ENCODE results near the gene TRDN.
"Not testable (repeated sequence)": the region's sequence is repeated elsewhere in the genome, so short reads cannot be mapped to it uniquely, and the experiment has no call there.

The TRDN gene

GRCh38 chr6:123503619-123504018 is 133.1 kb downstream of the TRDN start:
- no peak for DNase-seq (ENCODE audit: low read depth)

- no peak for DNase-seq (ENCODE audit: low read depth)
Measured at GRCh38 chr6:123497025-123497424, 139.7 kb downstream of the TRDN start.

- no peak for DNase-seq (ENCODE audit: low read depth)
Measured at GRCh38 chr6:123489589-123489988, 147.2 kb downstream of the TRDN start.

- DNase-seq (ENCODE audit: low read depth) = no peak
Measured at GRCh38 chr6:123480986-123481385, 155.8 kb downstream of the TRDN start.

- not testable (repeated sequence) for DNase-seq (ENCODE audit: low read depth)
Measured at GRCh38 chr6:123472025-123472702, 164.6 kb downstream of the TRDN start.

- DNase-seq (ENCODE audit: low read depth) = no peak
Measured at GRCh38 chr6:123467392-123467791, 169.4 kb downstream of the TRDN start.

- DNase-seq (ENCODE audit: low read depth) = no peak
Measured at GRCh38 chr6:123462152-123462551, 174.6 kb downstream of the TRDN start.

GRCh38 chr6:123458218-123458617 is 178.5 kb downstream of the TRDN start:
- no peak for DNase-seq (ENCODE audit: low read depth)

GRCh38 chr6:123456836-123457235 is 179.9 kb downstream of the TRDN start:
- DNase-seq (ENCODE audit: low read depth) = no peak

- DNase-seq (ENCODE audit: low read depth) = no peak
Measured at GRCh38 chr6:123454448-123454847, 182.3 kb downstream of the TRDN start.

GRCh38 chr6:123453071-123453470 is 183.7 kb downstream of the TRDN start:
- DNase-seq (ENCODE audit: low read depth) = not testable (repeated sequence)

GRCh38 chr6:123448306-123448884 is 188.4 kb downstream of the TRDN start:
- DNase-seq (ENCODE audit: low read depth) = no peak

GRCh38 chr6:123447315-123447937 is 189.3 kb downstream of the TRDN start:
- DNase-seq (ENCODE audit: low read depth) = no peak

GRCh38 chr6:123439371-123439770 is 197.4 kb downstream of the TRDN start:
- DNase-seq (ENCODE audit: low read depth) = no peak

GRCh38 chr6:123434186-123434585 is 202.6 kb downstream of the TRDN start:
- no peak for DNase-seq (ENCODE audit: low read depth)

- DNase-seq (ENCODE audit: low read depth) = no peak
Measured at GRCh38 chr6:123430970-123431369, 205.8 kb downstream of the TRDN start.

- DNase-seq (ENCODE audit: low read depth) = no peak
Measured at GRCh38 chr6:123427008-123427407, 209.7 kb downstream of the TRDN start.

- DNase-seq (ENCODE audit: low read depth) = no peak
Measured at GRCh38 chr6:123423130-123423529, 213.6 kb downstream of the TRDN start.

- DNase-seq (ENCODE audit: low read depth) = no peak
Measured at GRCh38 chr6:123420512-123420911, 216.2 kb downstream of the TRDN start.

- no peak for DNase-seq (ENCODE audit: low read depth)
Measured at GRCh38 chr6:123418071-123418470, 218.7 kb downstream of the TRDN start.

- DNase-seq (ENCODE audit: low read depth) = no peak
Measured at GRCh38 chr6:123417535-123417934, 219.2 kb downstream of the TRDN start.

GRCh38 chr6:123415844-123416468 is 220.8 kb downstream of the TRDN start:
- DNase-seq (ENCODE audit: low read depth) = no peak

- DNase-seq (ENCODE audit: low read depth) = no peak
Measured at GRCh38 chr6:123404975-123405374, 231.8 kb downstream of the TRDN start.
